Chondrocyte (in vitro differentiated cells): Measurements from ENCODE around the gene P2RY13. TPM values are rescaled to one million over a fixed set of nuclear protein-coding genes. Genes with fewer than 3 reads are reported as not detected.

ENCODE experiments used
- DNase-seq: peaks from one replicate; pipeline ENCODE4 v3.0.0; 2021; ENCODE audit warnings: mixed read lengths, low spot score
- H3K27ac Mint-ChIP-seq: one replicate; pipeline ENCODE4 v1.8.0; 2021; ENCODE audit warnings: mild to moderate bottlenecking, moderate library complexity, mixed read lengths; ENCODE audit not compliant: unreplicated experiment
- H3K27me3 Mint-ChIP-seq: 2 replicates; pipeline ENCODE4 v1.8.0; 2021; ENCODE audit warnings: low read depth, mixed read lengths
- H3K36me3 Mint-ChIP-seq: 2 replicates; pipeline ENCODE4 v1.8.0; 2021; ENCODE audit warnings: low read depth, mixed read lengths
- H3K4me1 Mint-ChIP-seq: 2 replicates; pipeline ENCODE4 v1.8.0; 2021; ENCODE audit warnings: low read depth, mild to moderate bottlenecking, mixed read lengths
- H3K4me3 Mint-ChIP-seq: one replicate; pipeline ENCODE4 v1.8.0; 2021; ENCODE audit warnings: mild to moderate bottlenecking, moderate library complexity, mixed read lengths; ENCODE audit not compliant: unreplicated experiment
- H3K9me3 Mint-ChIP-seq: 2 replicates; pipeline ENCODE4 v1.8.0; 2021; ENCODE audit warnings: low read depth, mixed read lengths
- total RNA-seq: library from RNA; stranded (reverse); gene quantifications from 3 replicates; pipeline ENCODE4 v1.2.1, GENCODE V29; 2021
- TF ChIP-seq, protein P1 (sequence below): fragments of 200-600 bp; sonication (generic); IDR thresholded peaks from 2 replicates; pipeline ENCODE4 v1.5.0; 2021; ENCODE audit warnings: antibody characterized with exemption, mild to moderate bottlenecking, moderate library complexity

P2RY13 gene
- total RNA-seq, 1 donor from 2014 or later = not detected

DNA sequence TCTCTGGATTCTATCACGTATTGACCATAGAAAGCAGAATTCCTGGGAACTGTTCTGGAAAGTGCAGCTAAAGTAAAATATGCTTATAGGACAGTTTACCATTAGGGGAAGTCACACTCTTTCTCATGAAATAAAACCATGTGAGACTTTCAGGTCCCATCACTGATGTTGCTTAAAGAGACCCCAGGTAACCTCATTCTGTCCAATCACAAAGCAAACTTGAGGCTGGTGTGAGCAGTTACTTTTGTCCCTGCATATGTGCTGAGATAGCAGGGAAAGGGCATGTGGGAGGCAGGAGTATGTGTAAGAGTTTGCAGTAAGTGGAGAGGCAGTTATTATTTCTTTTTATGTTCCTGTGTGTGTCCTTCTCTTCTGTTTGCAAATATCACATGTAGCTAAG, 28.8 kb downstream of the P2RY13 start:
- no peaks in the 10 kb centered on the region for H3K36me3 Mint-ChIP-seq
- no peaks in the 10 kb centered on the region for H3K9me3 Mint-ChIP-seq
- H3K4me1 Mint-ChIP-seq = peaks cover 22% of the 10 kb centered on the region
- H3K27me3 Mint-ChIP-seq = no peaks in the 10 kb centered on the region
- no peak for DNase-seq
- TF ChIP-seq, protein P1, sequence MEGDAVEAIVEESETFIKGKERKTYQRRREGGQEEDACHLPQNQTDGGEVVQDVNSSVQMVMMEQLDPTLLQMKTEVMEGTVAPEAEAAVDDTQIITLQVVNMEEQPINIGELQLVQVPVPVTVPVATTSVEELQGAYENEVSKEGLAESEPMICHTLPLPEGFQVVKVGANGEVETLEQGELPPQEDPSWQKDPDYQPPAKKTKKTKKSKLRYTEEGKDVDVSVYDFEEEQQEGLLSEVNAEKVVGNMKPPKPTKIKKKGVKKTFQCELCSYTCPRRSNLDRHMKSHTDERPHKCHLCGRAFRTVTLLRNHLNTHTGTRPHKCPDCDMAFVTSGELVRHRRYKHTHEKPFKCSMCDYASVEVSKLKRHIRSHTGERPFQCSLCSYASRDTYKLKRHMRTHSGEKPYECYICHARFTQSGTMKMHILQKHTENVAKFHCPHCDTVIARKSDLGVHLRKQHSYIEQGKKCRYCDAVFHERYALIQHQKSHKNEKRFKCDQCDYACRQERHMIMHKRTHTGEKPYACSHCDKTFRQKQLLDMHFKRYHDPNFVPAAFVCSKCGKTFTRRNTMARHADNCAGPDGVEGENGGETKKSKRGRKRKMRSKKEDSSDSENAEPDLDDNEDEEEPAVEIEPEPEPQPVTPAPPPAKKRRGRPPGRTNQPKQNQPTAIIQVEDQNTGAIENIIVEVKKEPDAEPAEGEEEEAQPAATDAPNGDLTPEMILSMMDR = no peak
- no peak overlapping the region for H3K4me3 Mint-ChIP-seq
- H3K27ac Mint-ChIP-seq = no peak overlapping the region

DNA sequence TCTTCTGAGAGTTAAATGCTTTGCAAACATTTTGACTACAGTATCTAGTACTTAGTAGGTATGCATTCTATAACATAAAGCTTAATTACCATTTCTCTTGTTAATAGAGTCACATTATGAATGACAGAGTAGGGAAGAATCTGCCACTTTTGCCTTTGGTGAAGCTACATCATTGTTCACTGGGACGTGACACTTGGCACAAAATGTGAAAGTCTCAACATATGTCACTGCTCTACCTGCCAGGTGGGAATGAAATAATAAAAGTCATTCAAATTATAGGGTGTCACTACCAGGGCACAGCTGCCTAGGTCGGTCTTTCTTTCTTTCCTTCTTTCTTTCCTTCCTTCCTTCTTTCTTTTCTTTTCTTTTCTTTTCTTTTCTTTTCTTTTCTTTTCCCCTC, 30.3 kb downstream of the P2RY13 start:
- TF ChIP-seq, protein P1 = no peak
- Mint-ChIP-seq H3K36me3 (no peaks in the 10 kb centered on the region), H3K9me3 (no peaks in the 10 kb centered on the region), H3K4me3 (no peak overlapping the region), H3K4me1 (peaks cover 11% of the 10 kb centered on the region), H3K27ac (no peak overlapping the region), H3K27me3 (no peaks in the 10 kb centered on the region)
- no peak for DNase-seq

DNA sequence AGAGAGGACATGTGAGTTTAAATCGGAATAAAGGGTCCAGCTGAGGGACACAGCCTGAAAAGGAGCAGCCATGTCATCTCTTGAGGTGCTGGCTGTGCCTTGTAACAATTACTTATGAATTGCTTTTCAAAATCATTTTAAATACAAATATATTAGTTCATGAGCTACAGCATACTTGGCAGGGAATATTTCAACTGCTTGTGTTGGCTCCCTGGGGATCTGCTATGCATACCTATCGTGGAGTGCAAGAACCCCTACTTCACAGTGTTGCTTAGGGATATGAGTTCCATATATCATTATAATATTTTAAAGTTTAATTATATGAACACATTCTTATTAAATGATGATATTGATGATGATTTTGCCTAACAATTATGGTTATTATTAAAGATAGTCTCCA, 31.9 kb downstream of the P2RY13 start:
- Mint-ChIP-seq H3K4me1 (peaks cover 7% of the 10 kb centered on the region), H3K4me3 (no peak overlapping the region), H3K27ac (no peak overlapping the region), H3K27me3 (no peaks in the 10 kb centered on the region), H3K9me3 (no peaks in the 10 kb centered on the region), H3K36me3 (no peaks in the 10 kb centered on the region)
- DNase-seq = no peak
- TF ChIP-seq, protein P1 = no peak

DNA sequence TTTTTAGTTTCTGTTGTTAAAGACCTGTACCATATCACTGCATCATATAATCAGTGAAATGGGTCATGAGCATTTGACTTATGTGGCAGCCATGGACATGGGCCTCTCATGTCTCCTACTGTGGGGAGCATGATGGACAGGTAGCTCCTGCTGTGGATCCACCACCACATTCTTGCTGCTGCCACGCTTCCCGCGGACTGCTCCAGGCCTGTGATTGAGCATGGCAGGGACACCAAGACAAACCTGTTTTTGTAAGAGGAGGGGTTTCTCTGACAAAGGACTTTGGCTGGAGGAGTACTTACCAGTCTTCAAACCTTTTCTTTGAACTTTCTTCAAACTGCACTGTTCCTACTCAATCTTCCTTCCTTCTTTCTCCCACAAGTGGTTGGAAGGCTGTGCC, 33.1 kb downstream of the P2RY13 start:
- peaks cover 7% of the 10 kb centered on the region for H3K4me1 Mint-ChIP-seq
- H3K27ac Mint-ChIP-seq = no peak overlapping the region
- no peak for DNase-seq
- H3K36me3 Mint-ChIP-seq = no peaks in the 10 kb centered on the region
- no peaks in the 10 kb centered on the region for H3K9me3 Mint-ChIP-seq
- TF ChIP-seq, protein P1 = no peak
- no peaks in the 10 kb centered on the region for H3K27me3 Mint-ChIP-seq
- H3K4me3 Mint-ChIP-seq = no peak overlapping the region

DNA sequence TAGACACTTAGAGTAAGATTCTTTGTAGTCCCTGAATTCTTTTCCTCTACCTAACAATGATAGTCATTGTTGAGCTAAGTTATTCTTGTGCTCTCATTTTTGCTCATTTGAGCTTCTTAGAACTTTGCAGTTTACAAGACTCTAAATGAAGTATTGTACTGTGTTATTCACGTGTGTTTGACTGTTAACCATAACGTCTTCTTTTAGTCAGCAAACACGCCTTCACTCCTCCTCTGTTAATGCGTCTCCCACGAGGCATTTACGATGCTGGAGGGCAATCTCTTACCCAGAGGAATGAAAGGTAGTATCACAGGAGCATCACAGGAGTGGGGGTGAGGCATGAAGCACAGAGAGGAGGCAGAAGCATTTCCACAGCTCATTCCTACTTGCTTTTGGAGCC, 36.2 kb downstream of the P2RY13 start:
- no peaks in the 10 kb centered on the region for H3K27me3 Mint-ChIP-seq
- no peak for DNase-seq
- H3K27ac Mint-ChIP-seq = no peak overlapping the region
- H3K4me3 Mint-ChIP-seq = no peak overlapping the region
- H3K4me1 Mint-ChIP-seq = peaks cover 7% of the 10 kb centered on the region
- H3K9me3 Mint-ChIP-seq = no peaks in the 10 kb centered on the region
- TF ChIP-seq, protein P1 = no peak
- no peaks in the 10 kb centered on the region for H3K36me3 Mint-ChIP-seq
